ENCODE results near the gene TRHDE. TPM values are rescaled to one million over a fixed set of nuclear protein-coding genes. Genes with fewer than 3 reads are reported as not detected.

The TRHDE gene
- total RNA-seq, 1 donor from 2014 or later, result 12.5 TPM

DNA sequence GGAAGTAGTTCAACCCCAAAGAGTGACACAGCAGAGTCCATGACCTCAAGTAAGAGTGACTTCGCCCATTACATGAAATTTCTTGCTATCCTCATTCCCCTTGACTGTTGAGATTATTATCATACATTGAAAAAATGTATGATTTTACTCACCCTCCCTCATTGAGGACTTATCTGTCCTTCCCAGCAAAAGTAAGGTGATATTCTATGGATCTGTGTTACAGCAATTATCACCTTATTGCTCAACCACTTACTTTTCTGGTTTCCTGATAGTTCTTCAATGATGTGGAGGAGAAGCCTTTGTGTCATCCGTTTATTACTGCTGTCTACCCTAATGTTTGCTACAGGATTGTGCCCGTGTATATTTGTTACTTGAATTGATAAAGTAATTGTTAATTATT is 306.2 kb downstream of the TRHDE start:
- ATAC-seq (no peak), DNase-seq (no peak)
- Histone ChIP-seq H3K9me3 (no peaks in the 10 kb centered on the region), H3K4me3 (no peak overlapping the region), H3K36me3 (no peaks in the 10 kb centered on the region), H3K27ac (no peak overlapping the region), H3K4me1 (no peaks in the 10 kb centered on the region), H3K27me3 (ENCODE audit: low read depth) (no peaks in the 10 kb centered on the region)
- intact Hi-C loops (cut with DNase I), result no loop called here
- no peak for TF ChIP-seq CTCF (IDR thresholded peaks at IDR 0.05)

DNA sequence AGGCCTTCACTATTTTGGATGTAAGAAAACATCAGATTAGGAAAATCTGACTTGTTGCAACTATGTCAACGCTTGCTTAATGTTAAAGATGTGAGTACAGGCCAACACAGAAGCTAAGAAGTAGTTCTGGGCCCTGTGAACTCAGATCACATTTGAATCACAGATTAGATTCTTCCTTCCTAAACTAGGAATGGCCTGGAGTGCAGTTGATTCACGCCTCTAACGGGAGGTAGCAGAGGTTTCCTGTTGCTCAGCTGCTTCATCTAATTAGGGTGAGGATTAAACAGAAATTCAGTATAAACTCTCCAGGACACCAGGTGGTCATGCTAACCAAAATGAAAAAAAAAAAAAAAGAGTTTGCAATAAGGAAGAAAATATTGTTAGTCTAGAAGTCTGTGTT is 314.3 kb downstream of the TRHDE start:
- Histone ChIP-seq H3K36me3 (no peaks in the 10 kb centered on the region), H3K27me3 (ENCODE audit: low read depth) (no peaks in the 10 kb centered on the region), H3K27ac (no peak overlapping the region), H3K9me3 (no peaks in the 10 kb centered on the region), H3K4me3 (no peak overlapping the region), H3K4me1 (no peaks in the 10 kb centered on the region)
- ATAC-seq, result no peak
- no peak for TF ChIP-seq CTCF (IDR thresholded peaks at IDR 0.05)
- intact Hi-C loops (cut with DNase I), result no loop called here
- no peak for DNase-seq

DNA sequence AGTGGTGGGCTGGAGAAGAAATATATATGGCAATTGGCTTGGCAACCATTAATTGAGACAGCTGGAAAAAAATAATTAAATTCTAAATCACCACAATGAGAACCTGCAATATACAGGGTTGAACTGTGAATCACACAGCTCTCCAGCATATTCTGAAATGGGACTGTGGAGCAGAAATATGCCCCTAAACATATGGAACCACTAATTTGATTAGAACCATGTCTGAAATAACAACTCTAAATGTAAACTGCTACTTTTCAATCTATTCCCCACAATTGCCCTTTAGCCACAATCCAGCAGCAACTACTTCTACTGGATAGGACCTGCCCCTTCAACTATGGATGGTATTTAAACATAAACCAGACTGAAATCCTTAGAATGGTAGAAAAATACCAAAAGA is 330.4 kb downstream of the TRHDE start:
- peaks cover 8% of the 10 kb centered on the region for H3K9me3 ChIP-seq
- ATAC-seq (no peak), DNase-seq (no peak)
- no peak for TF ChIP-seq CTCF (IDR thresholded peaks at IDR 0.05)
- no peak overlapping the region for H3K27ac ChIP-seq
- no peaks in the 10 kb centered on the region for H3K4me1 ChIP-seq
- H3K27me3 ChIP-seq (ENCODE audit: low read depth), result no peaks in the 10 kb centered on the region
- intact Hi-C loops (cut with DNase I), result no loop called here
- no peak overlapping the region for H3K4me3 ChIP-seq
- no peaks in the 10 kb centered on the region for H3K36me3 ChIP-seq

- Histone ChIP-seq H3K4me1 (no peaks in the 10 kb centered on the region), H3K36me3 (no peaks in the 10 kb centered on the region), H3K27me3 (ENCODE audit: low read depth) (no peaks in the 10 kb centered on the region), H3K27ac (no peak overlapping the region), H3K9me3 (peaks cover under 1% of the 10 kb centered on the region), H3K4me3 (no peak overlapping the region)
- DNase-seq (no peak), ATAC-seq (no peak)
- TF ChIP-seq CTCF (IDR thresholded peaks at IDR 0.05), result no peak
- intact Hi-C loops (cut with DNase I), result no loop called here
Measured at GRCh38 chr12:72605975-72606374, 333.8 kb downstream of the TRHDE start.

DNA sequence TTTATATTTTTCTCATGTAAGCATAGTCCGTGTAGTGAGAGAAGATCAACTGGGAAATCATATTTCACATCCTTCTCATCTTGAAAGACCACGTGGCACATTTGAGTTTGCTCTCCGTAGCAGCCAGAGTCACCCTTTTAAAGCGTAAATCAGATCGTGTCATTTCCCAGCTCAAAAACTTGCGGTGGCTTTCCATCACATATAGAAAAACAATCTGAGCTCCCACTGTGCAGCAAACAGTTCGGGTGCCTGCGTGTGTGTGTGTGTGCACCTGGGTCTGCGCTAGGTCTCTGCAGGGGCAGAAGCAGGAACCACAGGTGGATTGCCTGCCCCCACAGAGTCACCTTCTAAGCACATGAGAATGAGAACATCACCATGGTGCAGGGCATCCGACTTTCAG is 338.2 kb downstream of the TRHDE start:
- H3K4me1 ChIP-seq, result no peaks in the 10 kb centered on the region
- no peak overlapping the region for H3K4me3 ChIP-seq
- ATAC-seq (no peak), DNase-seq (no peak)
- H3K27ac ChIP-seq, result no peak overlapping the region
- no peaks in the 10 kb centered on the region for H3K27me3 ChIP-seq (ENCODE audit: low read depth)
- no peaks in the 10 kb centered on the region for H3K9me3 ChIP-seq
- TF ChIP-seq CTCF (IDR thresholded peaks at IDR 0.05), result no peak
- intact Hi-C loops (cut with DNase I), result no loop called here
- no peaks in the 10 kb centered on the region for H3K36me3 ChIP-seq

- ATAC-seq (no peak), DNase-seq (no peak)
- no peaks in the 10 kb centered on the region for H3K36me3 ChIP-seq
- no peak for TF ChIP-seq CTCF (IDR thresholded peaks at IDR 0.05)
- H3K4me3 ChIP-seq, result no peak overlapping the region
- H3K9me3 ChIP-seq, result no peaks in the 10 kb centered on the region
- no peaks in the 10 kb centered on the region for H3K27me3 ChIP-seq (ENCODE audit: low read depth)
- intact Hi-C loops (cut with DNase I), result no loop called here
- no peak overlapping the region for H3K27ac ChIP-seq
- H3K4me1 ChIP-seq, result no peaks in the 10 kb centered on the region
Measured at GRCh38 chr12:72610854-72611358, 338.7 kb downstream of the TRHDE start.

All from lower lobe of right lung (tissue), 2 donors.